AG09309 (cell line): ENCODE data around the gene ELOVL5.

Experiments used
- DNase-seq: peaks from one replicate; pipeline ENCODE4 v3.0.0-alpha.2; 2010; ENCODE audit warnings: low read depth
- H3K4me3 ChIP-seq: 2 replicates; pipeline ENCODE4 v1.5.1; 2011; ENCODE audit warnings: mild to moderate bottlenecking, low read depth, low read length, moderate library complexity; ENCODE audit not compliant: control insufficient read depth
- CTCF ChIP-seq: IDR thresholded peaks from 2 replicates; pipeline ENCODE4 v1.5.1; 2011; ENCODE audit warnings: mild to moderate bottlenecking, low read depth, low read length, inconsistent platforms; ENCODE audit not compliant: insufficient read depth, control insufficient read depth; ENCODE audit errors: missing control alignments

The ELOVL5 gene

DNA sequence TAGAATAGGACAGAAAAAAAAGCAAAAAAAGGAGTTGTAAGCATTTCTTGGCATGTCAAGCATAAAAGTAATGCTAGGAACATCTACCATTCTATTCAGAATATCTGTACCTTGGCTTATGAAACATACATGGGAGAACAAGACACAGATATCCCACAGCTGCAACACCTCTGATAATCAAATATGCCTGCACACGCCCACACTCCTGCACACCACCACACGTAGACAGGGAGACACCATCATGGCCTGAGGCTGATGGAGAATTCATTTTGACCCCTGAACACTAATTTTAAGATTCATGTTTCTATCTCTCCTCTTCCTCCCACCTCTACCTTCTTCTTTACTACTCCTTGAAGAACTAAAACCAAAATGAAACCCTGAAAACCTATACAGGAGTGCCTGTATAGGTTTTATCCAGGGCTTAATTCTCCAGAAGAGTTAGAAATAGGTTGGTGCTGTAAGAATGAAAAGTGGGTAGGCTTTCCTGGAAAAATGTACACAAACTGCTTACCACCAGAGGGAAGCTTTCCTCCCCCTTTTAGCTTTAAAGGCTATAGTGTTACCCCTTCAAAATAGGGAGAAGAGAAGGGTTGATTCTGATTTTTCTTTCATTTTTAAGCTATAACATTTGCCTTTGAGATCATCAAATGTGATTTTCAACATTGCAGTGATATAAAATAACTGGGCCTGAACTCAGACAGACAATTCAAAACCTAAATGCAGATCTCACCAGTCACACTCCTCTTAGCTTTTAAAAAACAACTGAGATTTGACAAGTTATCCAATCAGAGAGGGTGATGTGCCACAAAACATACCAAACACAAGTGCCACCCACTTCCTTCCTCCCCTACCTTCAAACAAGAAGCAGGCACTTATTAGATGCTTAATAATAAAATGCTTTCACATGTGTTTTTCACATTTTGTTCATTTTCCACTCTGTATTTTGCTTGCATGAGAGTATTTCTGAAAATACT, 57.9 kb downstream of the ELOVL5 start:
- no peak for TF ChIP-seq CTCF
- no peak for DNase-seq
- H3K4me3 ChIP-seq, result no peak overlapping the region

DNA sequence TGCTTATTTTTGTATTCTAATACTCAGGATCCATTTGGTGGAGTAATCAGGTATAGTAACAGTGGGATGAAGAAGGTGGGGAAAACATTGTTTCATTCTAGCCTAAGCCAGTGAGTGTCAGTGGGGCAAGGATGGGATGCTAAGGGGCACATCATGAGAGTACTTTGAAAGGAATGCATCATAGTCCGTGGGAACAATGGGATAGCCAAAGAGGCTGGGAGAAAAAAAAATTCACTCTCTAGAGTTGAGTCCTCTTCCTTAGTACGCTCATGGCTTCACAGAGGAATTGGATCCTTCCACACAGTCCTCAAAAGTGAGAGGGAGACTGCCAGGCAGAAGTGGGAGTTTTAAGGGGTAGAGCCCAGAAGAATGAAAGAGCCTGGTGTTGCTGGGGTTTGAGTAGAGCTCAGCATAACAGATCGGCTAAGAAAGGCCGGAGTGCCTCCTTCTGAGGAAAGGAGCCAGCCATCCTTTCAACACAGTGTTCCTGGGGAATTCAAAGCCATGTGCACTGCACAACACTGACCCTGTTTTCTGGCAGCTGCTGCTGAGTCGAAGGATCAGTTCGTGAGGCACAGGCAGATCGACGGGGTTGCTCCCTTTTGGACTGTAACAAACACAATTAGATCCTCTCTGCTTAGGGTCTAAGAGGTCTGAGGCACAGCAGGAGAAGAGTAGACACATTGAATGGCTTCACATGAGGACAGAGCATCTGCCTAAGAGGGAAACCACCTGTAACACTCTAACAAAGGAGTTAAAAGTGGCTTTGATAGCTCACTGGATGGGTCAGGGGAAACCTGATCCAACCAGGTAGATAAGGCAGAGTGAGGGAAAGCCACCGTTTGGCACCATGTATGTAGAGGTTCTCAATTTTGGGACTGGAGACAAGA, 61.2 kb downstream of the ELOVL5 start:
- H3K4me3 ChIP-seq, result no peak overlapping the region
- TF ChIP-seq CTCF, result no peak
- no peak for DNase-seq

DNA sequence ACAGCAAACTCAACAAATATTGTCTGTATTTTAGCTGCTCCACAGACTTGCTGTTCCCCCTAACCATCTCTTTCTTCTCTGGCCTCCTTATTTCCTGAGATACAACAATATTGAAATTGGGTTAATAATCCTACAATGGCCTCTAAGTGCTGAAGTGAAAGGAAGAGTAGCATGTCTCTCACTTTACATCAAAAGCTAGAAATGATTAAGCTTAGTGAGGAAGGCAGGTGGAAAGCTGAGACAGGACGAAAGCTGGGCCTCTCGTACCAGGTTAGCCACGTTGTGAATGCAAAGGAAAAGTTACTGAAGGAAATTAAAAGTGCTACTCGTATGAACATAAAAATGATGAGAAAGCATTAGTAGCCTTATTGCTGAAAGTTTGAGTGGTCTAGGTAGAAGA, 63.8 kb downstream of the ELOVL5 start:
- no peak for DNase-seq
- TF ChIP-seq CTCF, result no peak

GRCh38 chr6:53282741-53283140, 66.0 kb downstream of the ELOVL5 start:
- peak; percentile 7 for DNase-seq
- no peak overlapping the region for H3K4me3 ChIP-seq
- TF ChIP-seq CTCF, result no peak

More for the DNA sequence above, 63.8 kb downstream of the ELOVL5 start:
- no peak overlapping the region for H3K4me3 ChIP-seq

DNA sequence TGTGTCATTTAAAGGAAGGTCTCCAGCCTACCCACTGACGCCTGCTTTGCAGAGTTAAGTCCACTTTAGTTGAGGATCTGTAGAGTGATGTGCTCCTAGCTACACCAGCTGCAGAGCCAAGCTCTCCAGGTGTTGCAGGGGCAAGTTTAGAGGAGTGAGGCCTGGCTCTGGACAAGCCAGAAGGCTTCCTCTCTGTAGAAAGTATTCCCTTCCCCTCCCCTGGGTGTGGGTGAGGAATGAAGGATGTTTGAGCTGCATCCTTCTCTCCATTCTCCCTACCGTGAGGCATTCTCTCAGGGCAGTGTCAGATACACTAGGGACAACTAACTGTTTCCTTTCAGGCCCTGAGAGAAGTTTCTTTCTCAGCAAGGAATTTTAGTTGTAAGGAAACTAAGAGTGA, 66.5 kb downstream of the ELOVL5 start:
- DNase-seq, result no peak
- TF ChIP-seq CTCF, result no peak
- H3K4me3 ChIP-seq, result no peak overlapping the region

DNA sequence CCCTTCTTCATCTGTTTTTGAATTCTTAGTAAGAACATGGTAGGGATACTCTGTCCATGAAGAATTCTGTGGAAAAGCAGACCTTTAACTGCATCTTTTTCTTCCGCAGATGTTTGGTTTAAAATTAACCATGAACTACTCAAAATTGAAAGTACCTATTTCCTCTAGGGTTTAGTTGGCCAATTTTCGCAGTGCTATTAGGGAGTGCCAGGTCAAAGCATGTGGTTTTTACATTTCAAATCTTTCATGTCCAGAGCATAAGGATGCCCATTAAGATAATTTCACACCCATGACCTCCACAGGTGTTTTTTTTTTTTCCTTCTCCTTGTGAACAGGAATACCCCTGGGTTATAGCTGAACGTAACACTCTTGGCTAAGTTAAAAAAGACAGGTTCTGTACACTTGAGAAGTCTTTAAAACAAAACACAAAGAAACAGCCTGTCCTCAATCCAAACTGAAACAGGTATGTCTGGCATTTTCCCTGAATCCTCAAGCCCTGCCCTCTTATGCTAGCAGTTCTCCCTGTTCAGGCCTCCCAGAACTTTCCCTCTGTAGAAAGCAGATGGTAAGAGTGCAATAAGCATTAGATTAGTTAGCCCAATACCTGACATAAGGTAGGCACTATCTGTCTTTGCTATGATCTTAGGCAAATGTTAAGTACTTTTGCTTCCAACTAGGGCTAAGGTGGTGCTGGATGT, 67.1 kb downstream of the ELOVL5 start:
- DNase-seq, result no peak
- H3K4me3 ChIP-seq, result no peak overlapping the region
- TF ChIP-seq CTCF, result no peak
